Neural progenitor cell (in vitro differentiated cells): ENCODE data around the gene TPSD1. TPM values are rescaled to one million over a fixed set of nuclear protein-coding genes. Genes with fewer than 3 reads are reported as not detected.
A peak's percentile ranks its signal among the peaks of the same experiment; 100 is the strongest.

Source experiments
- DNase-seq: peaks from one replicate; pipeline ENCODE4 v3.0.0-alpha.2; 2016; ENCODE audit warnings: low spot score
- H2AFZ ChIP-seq: fragments of 200-600 bp; sonication (generic); replicated peaks from 2 replicates; pipeline ENCODE4 v1.6.1; 2016; ENCODE audit warnings: antibody characterized with exemption
- H3F3A ChIP-seq: fragments of 200-600 bp; sonication (generic); 2 replicates; pipeline ENCODE4 v1.6.1; 2016; ENCODE audit warnings: antibody characterized with exemption, low read depth
- H3K27ac ChIP-seq: fragments of 200-600 bp; sonication (generic); 2 replicates; pipeline ENCODE4 v1.5.1; 2016; ENCODE audit warnings: mild to moderate bottlenecking
- H3K27me3 ChIP-seq: fragments of 200-600 bp; sonication (generic); 2 replicates; pipeline ENCODE4 v1.6.1; 2016; ENCODE audit warnings: mild to moderate bottlenecking, moderate library complexity
- H3K36me3 ChIP-seq: fragments of 200-600 bp; sonication (generic); 2 replicates; pipeline ENCODE4 v1.5.1; 2016
- H3K4me1 ChIP-seq: fragments of 200-600 bp; sonication (generic); 2 replicates; pipeline ENCODE4 v1.6.1; 2016; ENCODE audit warnings: mixed run types
- H3K4me2 ChIP-seq: fragments of 200-600 bp; sonication (generic); 2 replicates; pipeline ENCODE4 v1.6.1; 2016
- H3K4me3 ChIP-seq: fragments of 200-600 bp; sonication (generic); 2 replicates; pipeline ENCODE4 v1.5.1; 2016
- H3K79me2 ChIP-seq: fragments of 200-600 bp; sonication (generic); 2 replicates; pipeline ENCODE4 v1.6.1; 2016; ENCODE audit warnings: low read depth
- H3K9ac ChIP-seq: fragments of 200-600 bp; sonication (generic); 2 replicates; pipeline ENCODE4 v1.6.1; 2016
- H3K9me3 ChIP-seq: fragments of 200-600 bp; sonication (generic); 2 replicates; pipeline ENCODE4 v1.5.1; 2016; ENCODE audit warnings: low read depth
- H4K20me1 ChIP-seq: fragments of 200-600 bp; sonication (generic); 2 replicates; pipeline ENCODE4 v1.6.1; 2016; ENCODE audit warnings: low read depth
- H3K27ac Mint-ChIP-seq: 3 replicates; pipeline ENCODE4 v1.8.0; 2021; ENCODE audit warnings: mixed read lengths
- H3K27me3 Mint-ChIP-seq: 2 replicates; pipeline ENCODE4 v1.8.0; 2022; ENCODE audit warnings: low read depth, mild to moderate bottlenecking, inconsistent platforms, moderate library complexity, mixed read lengths; ENCODE audit not compliant: insufficient read depth
- H3K36me3 Mint-ChIP-seq: 3 replicates; pipeline ENCODE4 v1.8.0; 2021; ENCODE audit warnings: mixed read lengths
- H3K4me1 Mint-ChIP-seq: 3 replicates; pipeline ENCODE4 v1.8.0; 2021; ENCODE audit warnings: mixed read lengths
- H3K4me3 Mint-ChIP-seq: 3 replicates; pipeline ENCODE4 v1.8.0; 2021; ENCODE audit warnings: mild to moderate bottlenecking, moderate library complexity, mixed read lengths
- H3K9me3 Mint-ChIP-seq: 3 replicates; pipeline ENCODE4 v1.8.0; 2020; ENCODE audit warnings: mixed read lengths
- EZH2 ChIP-seq: fragments of 200-600 bp; sonication (generic); IDR thresholded peaks from 2 replicates; pipeline ENCODE4 v1.6.1; 2017; ENCODE audit warnings: antibody characterized with exemption, mild to moderate bottlenecking, moderate library complexity
- EZH2phosphoT487 ChIP-seq: fragments of 200-600 bp; sonication (generic); IDR thresholded peaks from 2 replicates; pipeline ENCODE4 v1.6.1; 2017; ENCODE audit warnings: antibody characterized with exemption
- total RNA-seq: library from RNA; depleted of rRNA; stranded (reverse); fragments of >200 nt; gene quantifications from 2 replicates; pipeline ENCODE4 v1.2.3, GENCODE V29; 2015; ENCODE audit warnings: low replicate concordance
- TF ChIP-seq, protein P1 (sequence below): fragments of 200-600 bp; sonication (generic); IDR thresholded peaks from 2 replicates; pipeline ENCODE4 v1.5.1; 2017; ENCODE audit warnings: antibody characterized with exemption, mild to moderate bottlenecking

The TPSD1 gene
- total RNA-seq, 1 donor from 2014 or later, result not detected

DNA sequence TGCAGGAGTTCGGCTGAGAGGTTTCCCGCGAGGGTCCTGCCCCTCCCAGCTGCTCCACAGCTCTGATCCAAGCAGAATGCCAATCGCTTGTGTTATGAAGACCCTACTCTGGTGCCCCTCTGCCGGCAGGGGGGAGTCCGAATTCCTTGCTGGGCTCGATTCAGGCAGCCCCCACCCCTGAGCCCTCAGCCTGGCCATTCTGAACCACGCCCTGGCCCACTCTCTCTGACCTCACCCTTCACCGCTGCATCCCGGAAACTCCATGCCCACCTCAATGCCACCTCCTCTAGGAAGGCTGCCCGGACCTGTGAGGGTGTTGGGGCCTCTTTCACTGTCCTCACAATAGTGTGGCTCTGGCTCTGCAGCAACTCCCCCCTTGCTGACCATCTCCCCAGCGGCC lies 45.7 kb downstream of the TPSD1 start:
- Histone ChIP-seq H3K4me3 (no peak overlapping the region), H2AFZ (no peak overlapping the region), H3K27me3 (peaks cover 30% of the 10 kb centered on the region), H3K27ac (no peak overlapping the region), H3F3A (no peaks in the 10 kb centered on the region), H3K4me2 (no peak overlapping the region), H3K4me1 (peaks cover 3% of the 10 kb centered on the region), H3K36me3 (no peaks in the 10 kb centered on the region), H3K79me2 (no peaks in the 10 kb centered on the region), H3K9me3 (no peaks in the 10 kb centered on the region), H3K9ac (no peak overlapping the region), H4K20me1 (no peaks in the 10 kb centered on the region)
- no peaks in the 10 kb centered on the region for H3K36me3 Mint-ChIP-seq
- H3K9me3 Mint-ChIP-seq, result no peaks in the 10 kb centered on the region
- DNase-seq, result no peak
- no peak overlapping the region for H3K4me3 Mint-ChIP-seq
- H3K27ac Mint-ChIP-seq, result peak overlapping the region; percentile 85
- peaks cover 12% of the 10 kb centered on the region for H3K27me3 Mint-ChIP-seq
- TF ChIP-seq, protein P1, sequence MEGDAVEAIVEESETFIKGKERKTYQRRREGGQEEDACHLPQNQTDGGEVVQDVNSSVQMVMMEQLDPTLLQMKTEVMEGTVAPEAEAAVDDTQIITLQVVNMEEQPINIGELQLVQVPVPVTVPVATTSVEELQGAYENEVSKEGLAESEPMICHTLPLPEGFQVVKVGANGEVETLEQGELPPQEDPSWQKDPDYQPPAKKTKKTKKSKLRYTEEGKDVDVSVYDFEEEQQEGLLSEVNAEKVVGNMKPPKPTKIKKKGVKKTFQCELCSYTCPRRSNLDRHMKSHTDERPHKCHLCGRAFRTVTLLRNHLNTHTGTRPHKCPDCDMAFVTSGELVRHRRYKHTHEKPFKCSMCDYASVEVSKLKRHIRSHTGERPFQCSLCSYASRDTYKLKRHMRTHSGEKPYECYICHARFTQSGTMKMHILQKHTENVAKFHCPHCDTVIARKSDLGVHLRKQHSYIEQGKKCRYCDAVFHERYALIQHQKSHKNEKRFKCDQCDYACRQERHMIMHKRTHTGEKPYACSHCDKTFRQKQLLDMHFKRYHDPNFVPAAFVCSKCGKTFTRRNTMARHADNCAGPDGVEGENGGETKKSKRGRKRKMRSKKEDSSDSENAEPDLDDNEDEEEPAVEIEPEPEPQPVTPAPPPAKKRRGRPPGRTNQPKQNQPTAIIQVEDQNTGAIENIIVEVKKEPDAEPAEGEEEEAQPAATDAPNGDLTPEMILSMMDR, result no peak
- TF ChIP-seq EZH2 (no peak), EZH2phosphoT487 (no peak)
- peaks cover 6% of the 10 kb centered on the region for H3K4me1 Mint-ChIP-seq

DNA sequence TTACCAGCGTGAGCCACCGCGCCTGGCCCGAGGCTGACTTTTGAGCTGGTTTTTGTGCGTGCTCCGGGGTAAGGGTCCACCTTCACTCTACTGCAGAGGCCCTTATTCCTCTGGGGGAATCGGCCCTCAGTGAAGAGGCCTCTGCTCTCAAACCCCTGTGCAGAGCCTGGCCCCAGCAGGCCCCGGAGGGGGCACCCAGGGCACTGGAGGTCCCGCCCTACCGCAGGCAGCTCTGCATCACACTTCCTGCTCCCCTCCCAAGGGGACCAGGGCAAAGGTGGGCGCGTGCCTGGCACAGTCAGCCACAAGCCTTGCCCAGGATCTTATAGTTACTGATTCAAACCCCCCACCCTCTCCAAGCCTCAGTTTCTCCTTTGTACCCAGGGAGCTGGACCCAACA lies 50.0 kb downstream of the TPSD1 start:
- H3K4me3 ChIP-seq, result no peak overlapping the region
- H3K27ac ChIP-seq, result no peak overlapping the region
- peaks cover 11% of the 10 kb centered on the region for H3K79me2 ChIP-seq
- TF ChIP-seq EZH2phosphoT487 (no peak), EZH2 (no peak)
- TF ChIP-seq, protein P1, result no peak
- no peak for DNase-seq
- Mint-ChIP-seq H3K4me3 (no peak overlapping the region), H3K4me1 (peaks cover 14% of the 10 kb centered on the region), H3K36me3 (peaks cover 7% of the 10 kb centered on the region), H3K27me3 (peaks cover 11% of the 10 kb centered on the region), H3K27ac (no peak overlapping the region), H3K9me3 (no peaks in the 10 kb centered on the region)
- no peak overlapping the region for H2AFZ ChIP-seq
- H4K20me1 ChIP-seq, result peaks cover 10% of the 10 kb centered on the region
- H3K4me2 ChIP-seq, result no peak overlapping the region
- no peak overlapping the region for H3K9ac ChIP-seq
- H3K27me3 ChIP-seq, result peaks cover 11% of the 10 kb centered on the region
- H3F3A ChIP-seq, result peaks cover 8% of the 10 kb centered on the region
- no peaks in the 10 kb centered on the region for H3K9me3 ChIP-seq
- peaks cover 4% of the 10 kb centered on the region for H3K4me1 ChIP-seq
- H3K36me3 ChIP-seq, result no peaks in the 10 kb centered on the region

GRCh38 chr16:1306334-1306733 lies 50.5 kb downstream of the TPSD1 start:
- H3F3A ChIP-seq, result peaks cover 8% of the 10 kb centered on the region
- no peak overlapping the region for H2AFZ ChIP-seq
- H3K9me3 ChIP-seq, result no peaks in the 10 kb centered on the region
- Mint-ChIP-seq H3K36me3 (peaks cover 7% of the 10 kb centered on the region), H3K27ac (peak overlapping the region; percentile 76), H3K27me3 (peaks cover 11% of the 10 kb centered on the region), H3K4me1 (peaks cover 19% of the 10 kb centered on the region), H3K4me3 (peak overlapping the region; percentile 38), H3K9me3 (no peaks in the 10 kb centered on the region)
- H3K4me1 ChIP-seq, result peaks cover 6% of the 10 kb centered on the region
- peaks cover 6% of the 10 kb centered on the region for H3K27me3 ChIP-seq
- TF ChIP-seq EZH2phosphoT487 (no peak), EZH2 (no peak)
- TF ChIP-seq, protein P1, result no peak
- no peak overlapping the region for H3K27ac ChIP-seq
- H3K4me3 ChIP-seq, result no peak overlapping the region
- DNase-seq, result no peak
- H3K36me3 ChIP-seq, result no peaks in the 10 kb centered on the region
- H3K79me2 ChIP-seq, result peaks cover 16% of the 10 kb centered on the region
- H4K20me1 ChIP-seq, result peaks cover 15% of the 10 kb centered on the region
- no peak overlapping the region for H3K9ac ChIP-seq
- no peak overlapping the region for H3K4me2 ChIP-seq
